BLaER1 (cell line): ENCODE measurements around the gene FBRSL1.
A peak's percentile ranks its signal among the peaks of the same experiment; 100 is the strongest.

Source experiments
- H3K27ac ChIP-seq: shearing (Covaris generic); formaldehyde crosslinking; 2 replicates; pipeline ENCODE4 v1.8.1; 2022
- H3K27me3 ChIP-seq: shearing (Covaris generic); formaldehyde crosslinking; 2 replicates; pipeline ENCODE4 v1.8.1; 2022
- H3K36me3 ChIP-seq: shearing (Covaris generic); formaldehyde crosslinking; 2 replicates; pipeline ENCODE4 v1.8.1; 2022
- H3K4me1 ChIP-seq: shearing (Covaris generic); formaldehyde crosslinking; 2 replicates; pipeline ENCODE4 v1.8.1; 2022
- H3K4me2 ChIP-seq: shearing (Covaris generic); formaldehyde crosslinking; 2 replicates; pipeline ENCODE4 v1.8.1; 2022
- H3K4me3 ChIP-seq: shearing (Covaris generic); formaldehyde crosslinking; 2 replicates; pipeline ENCODE4 v1.8.1; 2022
- H3K9ac ChIP-seq: shearing (Covaris generic); formaldehyde crosslinking; 2 replicates; pipeline ENCODE4 v1.8.1; 2022
- H3K9me3 ChIP-seq: shearing (Covaris generic); formaldehyde crosslinking; 2 replicates; pipeline ENCODE4 v1.8.1; 2022
- H4K20me1 ChIP-seq: shearing (Covaris generic); formaldehyde crosslinking; 2 replicates; pipeline ENCODE4 v1.8.1; 2022
- Cebpa-rat ChIP-seq: shearing (Covaris generic); IDR thresholded peaks from 2 replicates; pipeline ENCODE4 v1.8.1; 2022

The FBRSL1 gene

DNA sequence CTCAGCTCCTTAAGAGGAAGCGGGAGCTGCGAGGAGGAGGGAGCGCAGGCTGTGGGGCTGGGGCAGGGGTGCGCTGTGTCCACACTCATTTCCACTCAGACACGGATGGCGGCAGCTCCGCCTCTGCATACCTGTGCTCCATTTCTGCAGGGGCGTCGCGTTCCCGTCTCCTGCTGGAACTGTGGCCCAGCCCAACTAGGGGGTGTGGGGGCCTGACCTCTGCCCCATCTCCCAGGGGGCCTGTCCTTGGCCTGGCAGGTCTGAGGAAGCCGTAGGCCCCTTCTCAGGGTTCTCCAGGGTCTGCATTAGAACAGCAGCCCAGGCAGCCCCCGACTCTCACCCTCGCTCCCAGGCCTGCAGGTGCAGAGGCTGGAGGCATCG lies 31.2 kb downstream of the FBRSL1 start:
- peaks cover 17% of the 10 kb centered on the region for H3K9me3 ChIP-seq
- H3K4me1 ChIP-seq: peaks cover 93% of the 10 kb centered on the region
- H3K27ac ChIP-seq: peak overlapping the region; percentile 91
- peaks cover 30% of the 10 kb centered on the region for H4K20me1 ChIP-seq
- peak overlapping the region; percentile 57 for H3K9ac ChIP-seq
- no peak for TF ChIP-seq Cebpa-rat
- no peaks in the 10 kb centered on the region for H3K27me3 ChIP-seq
- peaks cover 23% of the 10 kb centered on the region for H3K36me3 ChIP-seq
- peak overlapping the region; percentile 99 for H3K4me2 ChIP-seq
- H3K4me3 ChIP-seq: peak overlapping the region; percentile 54

DNA sequence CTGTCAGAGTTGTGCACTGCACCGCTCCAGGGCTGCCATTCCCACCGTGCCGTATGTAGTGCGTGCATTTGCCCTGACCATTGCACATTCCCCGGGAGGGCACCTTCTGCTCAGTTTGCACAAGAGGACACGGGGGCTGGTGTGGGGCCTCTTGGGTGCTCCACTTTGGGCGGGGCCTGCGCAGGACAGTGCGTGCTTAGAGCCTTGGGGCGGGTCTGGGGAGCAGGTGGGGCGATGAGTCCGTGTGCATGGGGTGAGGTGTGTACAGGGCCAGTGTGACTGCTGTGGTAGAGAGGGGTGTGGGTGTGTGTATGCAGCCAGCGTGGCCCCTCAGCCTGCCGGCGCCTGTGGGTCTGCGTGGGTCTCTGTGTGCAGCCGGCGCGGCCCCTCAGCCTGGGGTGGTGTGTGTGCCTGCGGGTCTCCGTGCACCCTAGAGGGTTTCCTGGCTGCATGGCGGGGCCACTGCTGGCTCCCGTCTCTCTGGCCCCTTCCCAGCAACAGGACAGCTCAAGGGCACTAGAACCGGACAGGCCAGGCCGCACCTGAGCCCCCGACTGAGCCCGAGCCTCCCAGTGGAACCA lies 31.9 kb downstream of the FBRSL1 start:
- Histone ChIP-seq H3K36me3 (peaks cover 19% of the 10 kb centered on the region), H3K4me2 (peak overlapping the region; percentile 99), H3K4me3 (peak overlapping the region; percentile 54; the same call in 1 of the 2 replicates), H3K9me3 (peaks cover 13% of the 10 kb centered on the region), H3K27me3 (no peaks in the 10 kb centered on the region), H3K9ac (peak overlapping the region; percentile 57; the same call in 1 of the 2 replicates), H3K27ac (peak overlapping the region; percentile 91), H4K20me1 (peaks cover 28% of the 10 kb centered on the region), H3K4me1 (peaks cover 93% of the 10 kb centered on the region)
- TF ChIP-seq Cebpa-rat: no peak

DNA sequence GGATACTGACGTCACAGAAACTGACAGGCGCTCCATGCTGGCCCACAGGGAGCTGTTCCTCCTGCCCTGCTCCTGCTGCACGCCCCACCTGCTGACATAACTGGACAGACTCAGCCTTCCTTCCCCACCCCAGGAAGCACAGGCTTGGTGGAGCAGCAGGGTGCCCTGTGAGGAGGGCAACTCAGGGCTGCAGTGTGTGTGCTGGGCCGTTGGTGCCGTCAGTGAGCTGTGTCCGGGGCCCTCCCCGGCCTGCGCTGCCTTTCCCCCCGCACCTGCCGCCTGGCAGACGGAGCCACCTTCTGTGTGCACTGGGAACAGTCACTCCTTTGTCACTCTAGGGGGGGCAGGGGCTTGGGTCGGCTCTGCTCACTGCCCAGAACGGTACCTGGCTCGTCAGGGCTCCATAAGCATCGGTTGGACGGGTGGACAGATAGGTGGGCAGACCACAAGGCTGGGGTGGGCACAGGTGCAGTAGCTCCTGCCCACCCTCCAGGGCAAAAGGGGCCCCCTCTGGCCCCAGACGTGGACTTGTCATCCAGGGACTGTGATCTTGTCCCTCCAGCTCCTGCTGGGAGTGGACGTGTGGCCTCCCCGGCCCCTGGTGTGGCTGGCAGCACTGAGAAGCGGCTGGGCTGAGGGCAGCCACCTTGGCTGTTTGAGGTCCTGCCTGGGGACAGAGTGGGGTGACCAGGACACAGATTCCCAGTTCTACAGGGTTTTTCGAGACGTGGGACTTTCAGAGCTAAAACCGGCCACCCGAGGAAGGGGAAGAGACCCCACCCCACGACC lies 32.8 kb downstream of the FBRSL1 start:
- peak overlapping the region; percentile 56 for H3K4me3 ChIP-seq
- H3K4me2 ChIP-seq: peak overlapping the region; percentile 99
- peaks cover 18% of the 10 kb centered on the region for H3K36me3 ChIP-seq
- peaks cover 93% of the 10 kb centered on the region for H3K4me1 ChIP-seq
- peaks cover 18% of the 10 kb centered on the region; the same call in 1 of the 2 replicates for H4K20me1 ChIP-seq
- no peak for TF ChIP-seq Cebpa-rat
- no peaks in the 10 kb centered on the region for H3K27me3 ChIP-seq
- peak overlapping the region; percentile 91 for H3K27ac ChIP-seq
- peaks cover 13% of the 10 kb centered on the region for H3K9me3 ChIP-seq
- peak overlapping the region; percentile 73 for H3K9ac ChIP-seq

DNA sequence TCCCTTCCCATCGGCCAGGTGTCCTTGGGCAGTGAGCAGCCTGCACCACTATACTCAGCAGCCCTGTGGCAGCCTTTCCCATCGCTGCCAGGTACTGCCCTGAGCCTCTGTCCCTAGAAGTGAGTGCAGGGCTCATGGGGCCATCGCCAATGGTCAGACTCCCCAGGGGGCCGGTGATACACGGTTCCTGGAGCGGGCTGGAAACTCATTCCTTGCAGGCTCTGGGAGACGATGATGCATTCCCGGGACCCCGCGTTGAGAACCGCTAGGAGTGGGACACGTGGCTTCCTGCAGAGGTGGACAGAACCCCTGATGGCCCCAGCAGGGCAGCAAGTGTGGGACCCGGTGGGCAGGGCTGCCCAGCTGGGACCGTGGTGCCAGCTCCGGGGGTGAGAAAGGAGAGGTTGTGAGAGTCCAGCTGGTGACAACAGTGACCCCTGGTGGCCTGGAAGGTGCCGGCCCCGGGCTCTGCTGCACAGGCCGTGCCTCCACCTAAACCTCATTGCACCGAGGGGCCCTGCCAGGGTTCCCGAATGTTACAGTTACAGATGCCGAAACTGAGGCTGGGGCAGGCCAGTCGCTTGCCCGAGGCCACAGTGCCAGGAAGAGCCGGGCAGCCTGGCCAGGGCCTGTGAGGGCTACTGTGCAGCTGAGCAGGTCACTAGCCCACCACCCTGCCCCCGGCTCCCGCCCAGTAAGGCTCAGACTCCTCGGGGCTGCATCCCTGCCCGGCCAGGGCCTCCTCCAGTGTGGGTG lies 33.8 kb downstream of the FBRSL1 start:
- peak overlapping the region; percentile 99 for H3K4me2 ChIP-seq
- peaks cover 8% of the 10 kb centered on the region; the same call in 1 of the 2 replicates for H3K36me3 ChIP-seq
- no peaks in the 10 kb centered on the region for H3K27me3 ChIP-seq
- TF ChIP-seq Cebpa-rat: no peak
- H3K4me1 ChIP-seq: peaks cover 93% of the 10 kb centered on the region
- H4K20me1 ChIP-seq: peaks cover 9% of the 10 kb centered on the region; the same call in 1 of the 2 replicates
- H3K27ac ChIP-seq: peak overlapping the region; percentile 91
- H3K4me3 ChIP-seq: peak overlapping the region; percentile 56
- H3K9ac ChIP-seq: peak overlapping the region; percentile 73
- peaks cover 8% of the 10 kb centered on the region for H3K9me3 ChIP-seq

DNA sequence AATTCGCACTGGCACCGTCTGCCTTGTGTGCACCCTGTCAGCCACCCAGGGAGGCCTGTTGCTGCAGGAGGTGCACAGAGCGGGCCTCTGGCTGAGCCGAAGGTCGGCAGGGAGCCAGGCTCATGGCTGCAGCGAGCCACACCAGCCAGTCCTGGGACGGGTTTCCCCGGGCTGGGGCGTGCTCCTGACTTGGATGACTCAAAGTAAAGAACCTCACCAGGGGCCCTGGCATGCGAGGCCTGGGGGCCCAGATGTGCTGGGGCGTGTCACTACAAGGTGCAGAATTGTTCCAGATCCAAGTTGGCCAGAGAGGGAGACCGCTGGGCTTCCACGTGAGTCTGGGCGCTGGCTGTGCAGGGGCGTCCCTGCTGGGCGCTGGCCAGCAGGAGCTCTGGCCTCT lies 34.5 kb downstream of the FBRSL1 start:
- peaks cover 1% of the 10 kb centered on the region for H3K9me3 ChIP-seq
- TF ChIP-seq Cebpa-rat: no peak
- peaks cover 2% of the 10 kb centered on the region; the same call in 1 of the 2 replicates for H3K36me3 ChIP-seq
- no peak overlapping the region for H3K9ac ChIP-seq
- peak overlapping the region; percentile 99 for H3K4me2 ChIP-seq
- H4K20me1 ChIP-seq: 0 out of 2 replicates have a peak, but pooled peaks cover 9% of the 10 kb centered on the region
- H3K4me3 ChIP-seq: peak overlapping the region; percentile 56; the same call in 1 of the 2 replicates
- peak overlapping the region; percentile 91 for H3K27ac ChIP-seq
- H3K4me1 ChIP-seq: peaks cover 99% of the 10 kb centered on the region
- no peaks in the 10 kb centered on the region for H3K27me3 ChIP-seq

DNA sequence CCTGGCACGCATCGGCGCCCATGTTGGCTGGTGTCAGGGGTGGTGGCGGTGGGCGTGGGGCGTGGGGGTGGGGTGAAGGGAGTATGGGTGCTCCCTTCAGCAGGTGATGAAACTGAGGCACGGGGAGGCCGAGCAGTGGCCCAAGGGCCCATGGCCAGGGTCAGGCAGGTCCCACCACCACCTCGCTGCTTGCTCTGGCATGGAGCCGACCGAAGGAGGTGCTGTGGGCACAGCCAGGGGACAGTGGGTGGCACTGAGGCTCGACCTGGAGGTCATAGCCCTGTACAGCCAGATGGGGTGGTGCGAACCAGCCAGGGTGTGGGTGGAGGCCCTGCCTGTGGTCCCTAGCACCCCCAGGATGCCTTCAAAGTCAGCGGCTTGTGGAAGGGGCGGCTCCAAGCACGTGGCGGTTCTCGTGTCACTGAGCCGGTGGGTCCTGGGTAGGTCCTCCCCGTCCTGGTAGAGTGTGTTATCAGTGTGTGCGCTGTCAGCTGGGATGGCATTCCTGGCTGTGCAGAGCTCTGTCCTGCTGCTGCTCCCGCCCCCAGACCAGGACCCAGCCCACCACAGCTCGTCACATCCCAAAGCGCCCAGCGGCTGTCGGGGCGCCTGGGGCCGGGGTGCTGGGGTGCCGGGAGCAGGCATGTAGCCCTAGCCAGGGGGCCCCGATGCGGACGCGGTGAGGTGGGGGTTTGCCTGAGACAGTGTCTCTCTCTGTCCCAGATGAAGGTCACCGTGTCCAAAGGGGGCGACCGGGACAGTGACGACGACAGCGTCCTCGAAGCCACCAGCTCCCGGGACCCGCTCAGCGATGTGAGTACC lies 35.3 kb downstream of the FBRSL1 start:
- 0 out of 2 replicates have a peak, but pooled peaks cover 9% of the 10 kb centered on the region for H4K20me1 ChIP-seq
- H3K36me3 ChIP-seq: no peaks in the 10 kb centered on the region
- peaks cover 100% of the 10 kb centered on the region for H3K4me1 ChIP-seq
- H3K9ac ChIP-seq: peak overlapping the region; percentile 81
- H3K4me2 ChIP-seq: peak overlapping the region; percentile 99
- no peaks in the 10 kb centered on the region for H3K27me3 ChIP-seq
- H3K27ac ChIP-seq: peak overlapping the region; percentile 96
- H3K9me3 ChIP-seq: no peaks in the 10 kb centered on the region
- TF ChIP-seq Cebpa-rat: no peak
- no peak overlapping the region for H3K4me3 ChIP-seq

- Histone ChIP-seq H3K9me3 (no peaks in the 10 kb centered on the region), H4K20me1 (0 out of 2 replicates have a peak, but pooled peaks cover 9% of the 10 kb centered on the region), H3K4me1 (peaks cover 99% of the 10 kb centered on the region), H3K9ac (peak overlapping the region; percentile 81), H3K36me3 (no peaks in the 10 kb centered on the region), H3K4me3 (peak overlapping the region; percentile 61; the same call in 1 of the 2 replicates), H3K27ac (peak overlapping the region; percentile 96), H3K27me3 (no peaks in the 10 kb centered on the region), H3K4me2 (peak overlapping the region; percentile 99)
- TF ChIP-seq Cebpa-rat: no peak
Measured at GRCh38 chr12:132525833-132526455, 36.0 kb downstream of the FBRSL1 start.

- Histone ChIP-seq H3K4me1 (peaks cover 99% of the 10 kb centered on the region), H3K27ac (peak overlapping the region; percentile 96), H3K27me3 (no peaks in the 10 kb centered on the region), H4K20me1 (no peaks in the 10 kb centered on the region), H3K36me3 (no peaks in the 10 kb centered on the region), H3K4me3 (peak overlapping the region; percentile 61), H3K9me3 (no peaks in the 10 kb centered on the region), H3K4me2 (peak overlapping the region; percentile 99), H3K9ac (peak overlapping the region; percentile 81)
- TF ChIP-seq Cebpa-rat: no peak
Measured at GRCh38 chr12:132527186-132527882, 37.4 kb downstream of the FBRSL1 start.
